AG09319 (cell line): ENCODE measurements around the gene ARSG.
A peak's percentile ranks its signal among the peaks of the same experiment; 100 is the strongest.

ENCODE experiments used
- DNase-seq: peaks from one replicate; pipeline ENCODE4 v3.0.0-alpha.2; 2010; ENCODE audit warnings: low read depth; ENCODE audit errors: extremely low read depth
- CTCF ChIP-seq: IDR thresholded peaks from 2 replicates; pipeline ENCODE4 v1.5.1; 2011; ENCODE audit warnings: low read depth, mild to moderate bottlenecking, inconsistent platforms, low read length, moderate library complexity

The ARSG gene

DNA sequence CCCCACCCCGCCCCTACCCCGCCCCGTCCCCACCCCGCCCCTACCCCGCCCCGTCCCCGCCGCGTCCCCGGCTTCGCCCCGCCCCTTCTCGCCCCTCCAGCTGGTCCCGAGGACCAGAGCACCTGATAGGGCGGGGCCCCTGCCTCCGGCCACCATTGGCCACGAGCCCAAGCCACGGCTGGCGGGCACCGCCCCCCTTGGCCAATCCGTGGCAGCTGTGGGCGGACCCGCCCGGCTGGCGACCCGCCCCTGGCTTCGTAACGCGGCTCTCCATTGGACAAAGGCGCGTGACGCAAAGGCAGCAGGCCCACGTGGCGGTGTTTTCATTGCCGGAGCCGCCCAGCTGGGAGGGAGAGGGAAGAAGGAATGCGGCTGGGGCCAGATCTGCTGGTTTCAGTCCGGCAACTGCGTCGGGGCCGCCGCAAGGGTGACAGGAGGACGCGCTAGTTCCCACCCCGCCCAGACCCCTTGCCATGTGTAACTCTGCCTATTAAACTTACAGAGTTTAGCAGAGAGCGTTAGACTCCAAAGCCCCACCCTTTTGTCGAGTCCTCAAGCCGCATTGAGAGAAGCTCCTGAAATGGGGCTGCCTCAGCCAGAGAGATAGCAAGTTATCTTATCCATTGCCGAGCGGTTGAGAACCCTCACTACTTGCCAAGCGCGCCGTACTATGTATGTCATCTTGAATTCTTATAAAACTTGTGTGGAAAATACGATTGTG is 166.4 kb downstream of the ARSG start:
- peak; percentile 97 for DNase-seq
- TF ChIP-seq CTCF, result no peak

GRCh38 chr17:68458260-68459036 is 167.2 kb downstream of the ARSG start:
- TF ChIP-seq CTCF, result no peak
- no peak for DNase-seq

DNA sequence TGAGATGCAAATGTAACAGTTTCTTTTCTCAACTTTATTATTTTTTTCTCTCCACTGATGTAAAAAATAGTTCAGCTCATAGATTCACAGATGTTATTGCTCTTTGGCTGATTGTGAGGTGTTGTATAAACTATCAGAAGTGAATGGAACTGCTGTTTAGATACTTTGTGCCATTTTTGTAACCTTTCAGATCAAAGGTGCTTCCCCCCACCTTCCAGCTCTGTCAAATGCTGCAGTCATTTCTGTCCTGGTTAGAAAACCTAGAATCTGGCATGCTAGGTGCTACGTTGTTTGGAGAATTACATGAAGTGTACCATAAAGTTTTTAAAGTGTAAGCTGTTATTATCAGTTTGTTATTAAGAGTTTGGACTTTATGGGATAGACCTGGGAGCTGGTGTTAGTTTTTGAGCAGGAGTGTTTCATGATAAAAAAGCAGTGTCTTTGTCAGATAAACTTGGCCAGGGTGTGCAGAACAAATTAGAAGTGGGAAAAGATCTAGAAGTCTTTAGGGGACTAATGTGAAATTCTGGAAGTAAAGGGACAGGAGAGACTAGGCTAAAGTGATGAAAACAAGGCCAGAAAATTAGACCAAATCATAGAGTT is 167.8 kb downstream of the ARSG start:
- DNase-seq, result no peak
- TF ChIP-seq CTCF, result no peak

- no peak for DNase-seq
- no peak for TF ChIP-seq CTCF
Measured at GRCh38 chr17:68460146-68460545, 168.9 kb downstream of the ARSG start.

- DNase-seq, result no peak
- TF ChIP-seq CTCF, result no peak
Measured at GRCh38 chr17:68460715-68461114, 169.4 kb downstream of the ARSG start.

DNA sequence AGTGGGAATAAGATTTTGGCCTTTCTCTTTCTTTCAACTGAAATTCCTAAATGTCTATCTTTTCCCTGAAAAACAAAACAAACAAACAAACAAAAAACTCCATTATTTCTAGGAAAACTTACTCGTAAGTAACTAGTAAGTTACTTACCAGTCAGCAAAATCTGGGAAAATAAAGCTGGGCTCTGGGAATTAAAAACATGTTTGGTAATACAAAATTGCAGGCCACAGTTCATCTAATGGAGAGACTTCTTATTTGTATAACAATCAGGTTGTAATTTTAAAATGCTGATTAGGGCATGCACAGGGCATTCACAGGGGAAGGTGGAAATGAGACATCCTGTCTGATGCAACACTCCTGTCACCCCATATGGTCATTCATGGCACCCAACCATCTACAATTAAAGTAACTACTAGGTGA is 169.8 kb downstream of the ARSG start:
- no peak for DNase-seq
- no peak for TF ChIP-seq CTCF

DNA sequence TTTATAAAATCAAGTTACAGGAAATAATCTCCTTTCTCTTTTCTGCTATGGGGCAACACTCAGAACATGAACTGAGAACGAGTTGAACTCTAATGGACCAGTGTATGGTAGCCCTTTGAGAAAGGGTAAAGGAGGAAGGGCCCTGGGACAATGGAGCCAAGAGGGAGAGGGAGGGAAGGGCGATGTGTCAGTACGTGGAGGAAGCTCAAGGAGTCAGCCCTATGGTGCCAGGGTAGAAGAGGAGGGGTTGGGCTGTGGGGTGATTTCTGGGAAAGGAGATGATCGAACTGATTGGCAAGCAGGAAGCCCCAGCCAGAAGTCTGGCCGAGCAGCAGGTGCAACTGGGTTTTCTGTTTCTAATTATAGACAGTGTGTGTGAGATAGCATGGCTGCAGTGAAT is 170.3 kb downstream of the ARSG start:
- TF ChIP-seq CTCF, result no peak
- no peak for DNase-seq
